Chondrocyte (in vitro differentiated cells): Measurements from ENCODE around the gene KIAA0825. TPM values are rescaled to one million over a fixed set of nuclear protein-coding genes. Genes with fewer than 3 reads are reported as not detected.

Experiments
- DNase-seq: peaks from one replicate; pipeline ENCODE4 v3.0.0; 2021; ENCODE audit warnings: mixed read lengths, low spot score
- H3K27ac Mint-ChIP-seq: one replicate; pipeline ENCODE4 v1.8.0; 2021; ENCODE audit warnings: mild to moderate bottlenecking, moderate library complexity, mixed read lengths; ENCODE audit not compliant: unreplicated experiment
- H3K27me3 Mint-ChIP-seq: 2 replicates; pipeline ENCODE4 v1.8.0; 2021; ENCODE audit warnings: low read depth, mixed read lengths
- H3K36me3 Mint-ChIP-seq: 2 replicates; pipeline ENCODE4 v1.8.0; 2021; ENCODE audit warnings: low read depth, mixed read lengths
- H3K4me1 Mint-ChIP-seq: 2 replicates; pipeline ENCODE4 v1.8.0; 2021; ENCODE audit warnings: low read depth, mild to moderate bottlenecking, mixed read lengths
- H3K4me3 Mint-ChIP-seq: one replicate; pipeline ENCODE4 v1.8.0; 2021; ENCODE audit warnings: mild to moderate bottlenecking, moderate library complexity, mixed read lengths; ENCODE audit not compliant: unreplicated experiment
- H3K9me3 Mint-ChIP-seq: 2 replicates; pipeline ENCODE4 v1.8.0; 2021; ENCODE audit warnings: low read depth, mixed read lengths
- total RNA-seq: library from RNA; stranded (reverse); gene quantifications from 3 replicates; pipeline ENCODE4 v1.2.1, GENCODE V29; 2021
- TF ChIP-seq, protein P1 (sequence below): fragments of 200-600 bp; sonication (generic); IDR thresholded peaks from 2 replicates; pipeline ENCODE4 v1.5.0; 2021; ENCODE audit warnings: antibody characterized with exemption, mild to moderate bottlenecking, moderate library complexity

Gene KIAA0825
- total RNA-seq, 1 donor from 2014 or later, result 3.4 TPM

DNA sequence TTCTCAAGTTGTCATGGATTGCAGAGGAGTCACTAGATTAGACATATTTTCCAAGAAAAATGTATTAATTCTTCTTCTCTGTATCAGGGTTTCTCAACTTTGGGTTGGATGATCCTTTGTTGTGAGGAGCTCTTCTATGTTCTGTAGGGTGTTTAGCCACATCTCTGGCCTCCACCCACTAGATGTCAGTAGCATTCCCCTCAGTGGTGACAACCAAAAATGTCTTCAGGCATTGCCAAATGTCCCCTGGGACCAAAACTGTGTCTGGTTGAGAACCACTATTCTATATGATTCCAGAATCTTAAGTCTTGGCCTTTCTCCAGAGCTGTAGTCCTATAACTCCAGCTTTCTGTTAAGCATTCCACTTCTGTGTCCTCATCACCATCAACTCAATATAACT, 220.9 kb downstream of the KIAA0825 start:
- Mint-ChIP-seq H3K27ac (no peak overlapping the region), H3K4me1 (peaks cover 8% of the 10 kb centered on the region), H3K9me3 (no peaks in the 10 kb centered on the region), H3K36me3 (peaks cover 3% of the 10 kb centered on the region), H3K27me3 (no peaks in the 10 kb centered on the region), H3K4me3 (no peak overlapping the region)
- DNase-seq, result no peak
- TF ChIP-seq, protein P1, sequence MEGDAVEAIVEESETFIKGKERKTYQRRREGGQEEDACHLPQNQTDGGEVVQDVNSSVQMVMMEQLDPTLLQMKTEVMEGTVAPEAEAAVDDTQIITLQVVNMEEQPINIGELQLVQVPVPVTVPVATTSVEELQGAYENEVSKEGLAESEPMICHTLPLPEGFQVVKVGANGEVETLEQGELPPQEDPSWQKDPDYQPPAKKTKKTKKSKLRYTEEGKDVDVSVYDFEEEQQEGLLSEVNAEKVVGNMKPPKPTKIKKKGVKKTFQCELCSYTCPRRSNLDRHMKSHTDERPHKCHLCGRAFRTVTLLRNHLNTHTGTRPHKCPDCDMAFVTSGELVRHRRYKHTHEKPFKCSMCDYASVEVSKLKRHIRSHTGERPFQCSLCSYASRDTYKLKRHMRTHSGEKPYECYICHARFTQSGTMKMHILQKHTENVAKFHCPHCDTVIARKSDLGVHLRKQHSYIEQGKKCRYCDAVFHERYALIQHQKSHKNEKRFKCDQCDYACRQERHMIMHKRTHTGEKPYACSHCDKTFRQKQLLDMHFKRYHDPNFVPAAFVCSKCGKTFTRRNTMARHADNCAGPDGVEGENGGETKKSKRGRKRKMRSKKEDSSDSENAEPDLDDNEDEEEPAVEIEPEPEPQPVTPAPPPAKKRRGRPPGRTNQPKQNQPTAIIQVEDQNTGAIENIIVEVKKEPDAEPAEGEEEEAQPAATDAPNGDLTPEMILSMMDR, result no peak

GRCh38 chr5:94396687-94397086, 221.7 kb downstream of the KIAA0825 start:
- TF ChIP-seq, protein P1, result no peak
- Mint-ChIP-seq H3K4me3 (no peak overlapping the region), H3K27ac (no peak overlapping the region), H3K36me3 (peaks cover 3% of the 10 kb centered on the region), H3K4me1 (no peaks in the 10 kb centered on the region), H3K27me3 (no peaks in the 10 kb centered on the region), H3K9me3 (no peaks in the 10 kb centered on the region)
- no peak for DNase-seq

DNA sequence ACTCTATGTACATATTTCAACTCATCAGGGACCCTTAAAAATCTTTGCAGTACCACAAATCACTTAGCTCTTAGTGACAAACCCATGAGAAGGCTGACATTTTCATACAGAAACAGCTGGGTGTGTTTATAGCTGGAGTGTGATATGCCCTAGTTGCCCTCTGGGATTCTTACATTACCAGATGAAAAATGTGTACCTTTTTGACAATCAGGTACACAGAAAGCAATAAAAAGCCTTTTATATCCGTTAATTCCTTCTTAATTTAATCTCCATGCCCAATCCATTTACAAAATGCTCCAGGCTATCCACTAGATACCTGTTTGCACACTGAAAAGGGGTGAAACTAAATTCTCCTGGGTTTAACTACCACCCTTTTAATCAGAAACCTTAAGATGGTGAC, 222.9 kb downstream of the KIAA0825 start:
- H3K36me3 Mint-ChIP-seq, result peaks cover 3% of the 10 kb centered on the region
- H3K27ac Mint-ChIP-seq, result no peak overlapping the region
- no peaks in the 10 kb centered on the region for H3K9me3 Mint-ChIP-seq
- TF ChIP-seq, protein P1, result no peak
- H3K4me3 Mint-ChIP-seq, result no peak overlapping the region
- no peaks in the 10 kb centered on the region for H3K27me3 Mint-ChIP-seq
- no peak for DNase-seq
- no peaks in the 10 kb centered on the region for H3K4me1 Mint-ChIP-seq

DNA sequence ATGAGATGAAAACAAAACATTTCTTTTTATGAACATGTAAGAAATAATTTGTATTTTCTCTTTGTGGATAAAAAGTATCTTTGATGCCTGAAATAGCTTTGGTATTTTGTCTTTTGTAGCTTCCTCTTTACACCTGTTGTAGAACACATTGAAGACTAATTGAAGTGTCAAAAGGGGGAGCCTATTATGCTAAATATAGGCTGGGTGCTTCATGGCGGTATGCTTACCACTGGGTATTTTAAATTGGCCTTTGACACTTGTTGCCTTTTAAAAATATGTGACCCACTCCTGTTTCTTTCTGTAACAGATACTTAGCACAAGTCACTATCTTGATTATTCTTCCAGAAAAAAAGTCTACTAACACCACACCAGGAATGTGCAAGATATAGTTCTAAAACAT, 226.4 kb downstream of the KIAA0825 start:
- no peaks in the 10 kb centered on the region for H3K27me3 Mint-ChIP-seq
- no peak for DNase-seq
- H3K4me1 Mint-ChIP-seq, result no peaks in the 10 kb centered on the region
- no peaks in the 10 kb centered on the region for H3K9me3 Mint-ChIP-seq
- TF ChIP-seq, protein P1, result no peak
- H3K4me3 Mint-ChIP-seq, result no peak overlapping the region
- H3K36me3 Mint-ChIP-seq, result peaks cover 3% of the 10 kb centered on the region
- no peak overlapping the region for H3K27ac Mint-ChIP-seq

DNA sequence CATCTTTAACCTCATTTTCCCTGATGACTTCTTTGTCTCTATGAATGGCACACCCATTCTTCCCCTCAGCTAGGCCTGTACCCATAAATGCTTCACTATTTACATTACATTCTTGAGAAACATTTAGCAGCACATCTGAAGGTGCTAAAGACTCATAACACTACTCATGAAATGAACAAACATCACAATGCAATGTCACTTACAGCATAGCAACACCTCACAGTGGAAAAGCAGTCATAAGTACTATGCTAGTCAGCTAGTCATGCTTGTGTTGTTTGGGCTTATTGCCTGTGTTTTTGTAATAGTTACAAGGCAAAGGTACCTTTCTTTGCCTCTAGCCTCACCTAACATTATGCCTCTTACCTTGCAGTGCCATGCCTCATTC, 228.9 kb downstream of the KIAA0825 start:
- H3K27me3 Mint-ChIP-seq, result no peaks in the 10 kb centered on the region
- no peaks in the 10 kb centered on the region for H3K4me1 Mint-ChIP-seq
- no peak for DNase-seq
- H3K27ac Mint-ChIP-seq, result no peak overlapping the region
- H3K36me3 Mint-ChIP-seq, result no peaks in the 10 kb centered on the region
- no peak overlapping the region for H3K4me3 Mint-ChIP-seq
- no peaks in the 10 kb centered on the region for H3K9me3 Mint-ChIP-seq
- TF ChIP-seq, protein P1, result no peak
